COLO668 (cell line): ENCODE data around the gene DAAM1.

Source experiments
- DNase-seq: peaks from one replicate; lab custom pipeline; 2025; ENCODE audit not compliant: unreplicated experiment; lab: John Stamatoyannopoulos, UW

The DAAM1 gene

DNA sequence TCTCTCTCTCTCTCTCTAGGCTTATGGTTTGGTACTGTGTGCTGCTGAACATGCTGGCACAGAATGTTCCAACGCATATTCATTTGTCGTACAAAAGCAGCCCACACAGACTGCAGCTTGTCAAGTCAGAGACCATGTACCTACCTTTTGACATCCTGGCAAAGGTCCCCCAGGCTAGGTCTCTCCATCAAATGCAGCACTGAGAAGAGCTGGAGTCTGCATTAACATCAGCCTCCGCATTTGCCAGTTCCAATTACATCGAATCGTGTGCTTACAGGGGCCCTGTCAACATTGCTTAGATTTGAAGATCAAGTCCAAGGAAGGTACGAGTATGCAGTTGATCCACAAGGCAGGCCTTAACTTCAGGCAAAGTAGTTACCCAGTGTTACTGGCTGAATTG is 228.8 kb downstream of the DAAM1 start:
- no peak for DNase-seq

DNA sequence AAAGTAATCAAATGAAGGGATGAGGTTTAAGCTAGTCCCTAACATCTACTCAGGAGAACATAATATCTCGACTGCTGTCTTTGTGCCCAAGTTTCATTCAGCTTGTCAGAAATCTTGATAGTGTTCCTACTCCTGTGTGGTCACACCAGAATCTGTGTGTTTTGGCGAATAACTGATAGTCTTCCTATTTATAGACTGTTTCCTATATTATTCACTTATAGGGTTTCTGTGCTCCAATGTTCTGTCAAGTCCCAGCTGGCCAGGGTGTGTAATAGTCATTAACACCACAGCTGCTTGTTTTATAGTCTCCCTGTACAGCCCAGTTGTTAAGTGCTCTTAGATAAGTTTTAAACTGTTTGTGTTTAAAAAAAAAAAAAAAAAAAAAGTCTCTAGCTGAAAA is 230.8 kb downstream of the DAAM1 start:
- DNase-seq: no peak
